H9 (cell line): ENCODE data around the gene SNX12. TPM values are rescaled to one million over a fixed set of nuclear protein-coding genes. Genes with fewer than 3 reads are reported as not detected.

Experiments
- DNase-seq: peaks from one replicate; pipeline ENCODE4 v3.0.0-alpha.2; 2017
- H2AFZ ChIP-seq: one replicate; pipeline ENCODE4 v1.6.1; 2013; ENCODE audit warnings: mild to moderate bottlenecking, low read length, control low read depth, moderate library complexity
- H2AK5ac ChIP-seq: 2 replicates; pipeline ENCODE4 v1.6.1; 2013; ENCODE audit warnings: low read length, control low read depth, mixed read lengths; ENCODE audit not compliant: insufficient read length
- H2BK120ac ChIP-seq: one replicate; pipeline ENCODE4 v1.6.1; 2013; ENCODE audit warnings: low read depth, mild to moderate bottlenecking, low read length, control low read depth, inconsistent platforms; ENCODE audit not compliant: poor library complexity, severe bottlenecking
- H2BK12ac ChIP-seq: 2 replicates; pipeline ENCODE4 v1.6.1; 2013; ENCODE audit warnings: low read length, control low read depth, mixed read lengths, low read depth; ENCODE audit not compliant: insufficient read length
- H2BK15ac ChIP-seq: 2 replicates; pipeline ENCODE4 v1.6.1; 2013; ENCODE audit warnings: low read depth, low read length, control low read depth
- H2BK20ac ChIP-seq: one replicate; pipeline ENCODE4 v1.6.1; 2013; ENCODE audit warnings: low read depth, mild to moderate bottlenecking, low read length, control low read depth, inconsistent platforms; ENCODE audit not compliant: poor library complexity, severe bottlenecking
- H2BK5ac ChIP-seq: 2 replicates; pipeline ENCODE4 v1.6.1; 2013; ENCODE audit warnings: low read length, control low read depth, mixed read lengths; ENCODE audit not compliant: insufficient read length
- H3K14ac ChIP-seq: 2 replicates; pipeline ENCODE4 v1.6.1; 2013; ENCODE audit warnings: low read length, control low read depth; ENCODE audit not compliant: insufficient read depth
- H3K18ac ChIP-seq: 2 replicates; pipeline ENCODE4 v1.6.1; 2013; ENCODE audit warnings: low read depth, mild to moderate bottlenecking, mixed read lengths, low read length, control low read depth; ENCODE audit not compliant: insufficient read length
- H3K23ac ChIP-seq: 2 replicates; pipeline ENCODE4 v1.6.1; 2013; ENCODE audit warnings: low read length, control low read depth, mixed read lengths, low read depth; ENCODE audit not compliant: insufficient read length
- H3K23me2 ChIP-seq: 2 replicates; pipeline ENCODE4 v1.6.1; 2013; ENCODE audit warnings: low read depth, mild to moderate bottlenecking, mixed read lengths, low read length, control low read depth; ENCODE audit not compliant: insufficient read length, poor library complexity, severe bottlenecking
- H3K27ac ChIP-seq: 2 replicates; pipeline ENCODE4 v1.5.1; 2013; ENCODE audit warnings: low read length, control low read depth, mixed read lengths, low read depth; ENCODE audit not compliant: insufficient read length
- H3K27me3 ChIP-seq: 2 replicates; pipeline ENCODE4 v1.6.1; 2013; ENCODE audit warnings: low read length, control low read depth, inconsistent platforms; ENCODE audit not compliant: insufficient read depth
- H3K4ac ChIP-seq: 2 replicates; pipeline ENCODE4 v1.6.1; 2013; ENCODE audit warnings: low read depth, mild to moderate bottlenecking, control low read depth, inconsistent platforms, low read length, moderate library complexity
- H3K4me1 ChIP-seq: 2 replicates; pipeline ENCODE4 v1.6.1; 2013; ENCODE audit warnings: low read length, control low read depth, inconsistent platforms; ENCODE audit not compliant: insufficient read depth
- H3K4me2 ChIP-seq: 2 replicates; pipeline ENCODE4 v1.6.1; 2013; ENCODE audit warnings: low read length, control low read depth, mixed read lengths; ENCODE audit not compliant: insufficient read length, insufficient read depth
- H3K56ac ChIP-seq: 2 replicates; pipeline ENCODE4 v1.6.1; 2013; ENCODE audit warnings: low read depth, mild to moderate bottlenecking, mixed read lengths, low read length, control low read depth; ENCODE audit not compliant: insufficient read length
- H3K79me1 ChIP-seq: 2 replicates; pipeline ENCODE4 v1.6.1; 2013; ENCODE audit warnings: low read depth, mild to moderate bottlenecking, moderate library complexity, low read length, control low read depth, inconsistent platforms; ENCODE audit not compliant: insufficient read depth, poor library complexity, severe bottlenecking
- H3K79me2 ChIP-seq: 2 replicates; pipeline ENCODE4 v1.6.1; 2013; ENCODE audit warnings: low read length, control low read depth, inconsistent platforms; ENCODE audit not compliant: insufficient read depth
- H3K9ac ChIP-seq: 2 replicates; pipeline ENCODE4 v1.6.1; 2013; ENCODE audit warnings: low read length, control low read depth, mixed read lengths; ENCODE audit not compliant: insufficient read length; ENCODE audit errors: extremely low read depth
- H3K9me3 ChIP-seq: one replicate; pipeline ENCODE4 v1.6.1; 2013; ENCODE audit warnings: low read depth, low read length, inconsistent platforms; ENCODE audit not compliant: control insufficient read depth
- H3T11ph ChIP-seq: one replicate; pipeline ENCODE4 v1.6.1; 2013; ENCODE audit warnings: mild to moderate bottlenecking, low read length, control low read depth, inconsistent platforms
- H4K20me1 ChIP-seq: one replicate; pipeline ENCODE4 v1.6.1; 2013; ENCODE audit not compliant: control insufficient read depth, insufficient read length, insufficient read depth
- H4K5ac ChIP-seq: 2 replicates; pipeline ENCODE4 v1.6.1; 2013; ENCODE audit warnings: low read depth, mild to moderate bottlenecking, mixed read lengths, low read length, control low read depth; ENCODE audit not compliant: insufficient read length
- H4K8ac ChIP-seq: replicated peaks from 2 replicates; pipeline ENCODE4 v1.6.1; 2013; ENCODE audit warnings: low read length, control low read depth, mixed read lengths, low read depth; ENCODE audit not compliant: insufficient read length
- H4K91ac ChIP-seq: 2 replicates; pipeline ENCODE4 v1.6.1; 2013; ENCODE audit warnings: low read depth, mild to moderate bottlenecking, moderate library complexity, mixed read lengths, low read length, control low read depth; ENCODE audit not compliant: insufficient read length
- H3K27ac Mint-ChIP-seq, 3 experiments: 2 replicates in 2 of 3; 3 replicates in 1 of 3; pipeline ENCODE4 v1.8.0; 2020 to 2021; ENCODE audit warnings: mixed read lengths in 3 of 3, mild to moderate bottlenecking in 1 of 3, moderate library complexity in 1 of 3
- H3K27me3 Mint-ChIP-seq: 2 replicates; pipeline ENCODE4 v1.8.0; 2021; ENCODE audit warnings: low read depth, mild to moderate bottlenecking, moderate library complexity, mixed read lengths
- H3K36me3 Mint-ChIP-seq, 3 experiments: 2 replicates in 2 of 3; 3 replicates in 1 of 3; pipeline ENCODE4 v1.8.0; 2020 to 2021; ENCODE audit warnings: low read depth in 3 of 3, mixed read lengths in 3 of 3; ENCODE audit not compliant: insufficient read depth in 1 of 3
- H3K4me1 Mint-ChIP-seq, 2 experiments: 2 replicates each; pipeline ENCODE4 v1.8.0; 2020; ENCODE audit warnings: mixed read lengths in 2 of 2
- H3K4me3 Mint-ChIP-seq, 2 experiments: 2 replicates in 1 of 2; 3 replicates in 1 of 2; pipeline ENCODE4 v1.8.0; 2020 to 2021; ENCODE audit warnings: mild to moderate bottlenecking in 2 of 2, mixed read lengths in 2 of 2, moderate library complexity in 1 of 2
- H3K9me3 Mint-ChIP-seq, 2 experiments: 2 replicates in 1 of 2; 3 replicates in 1 of 2; pipeline ENCODE4 v1.8.0; 2020; ENCODE audit warnings: mild to moderate bottlenecking in 2 of 2, mixed read lengths in 2 of 2, moderate library complexity in 1 of 2
- WGBS: extraction: QIAGEN DNeasy Blood & Tissue Kit; methylation state at CpG from one replicate; pipeline ENCODE4 v1.1.7; 2013; ENCODE audit warnings: missing lambda C conversion rate, low lambda C conversion rate, mixed read lengths; ENCODE audit not compliant: insufficient read length; ENCODE audit errors: extremely low coverage; 5-methylcytosine and 5-hydroxymethylcytosine counted together
- total RNA-seq: library from RNA; stranded (reverse); gene quantifications from 2 replicates; pipeline ENCODE4 v1.2.1, GENCODE V29; 2021
- TF ChIP-seq, protein P1 (sequence below): fragments of 200-600 bp; sonication (generic); conservative IDR thresholded peaks from 3 replicates; pipeline ENCODE4 v1.8.0; 2021; ENCODE audit warnings: antibody characterized with exemption, mild to moderate bottlenecking

Gene SNX12
- total RNA-seq, 1 experiment from 2014 or later = 69.1 TPM

DNA sequence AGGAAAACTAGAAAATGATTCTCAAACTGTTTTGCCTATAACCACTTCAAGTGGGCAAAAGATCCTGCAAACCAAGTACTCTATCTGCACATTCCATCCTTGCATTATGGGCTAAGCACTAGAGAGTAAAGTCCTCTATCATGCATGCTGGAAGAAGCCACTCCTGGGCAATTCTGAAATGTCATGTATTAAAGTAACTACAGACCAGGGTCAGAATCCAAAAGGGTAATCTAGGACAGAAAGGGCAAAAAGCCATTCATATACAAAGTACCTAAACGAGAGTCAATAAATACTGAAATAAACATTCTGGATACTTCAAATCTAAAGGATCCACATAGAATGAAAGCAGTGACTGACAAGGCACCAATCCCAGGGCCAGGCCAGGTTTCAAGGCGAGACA lies 1.0 kb downstream of the SNX12 start:
- H3K4ac ChIP-seq = no peak overlapping the region
- H3T11ph ChIP-seq = no peak overlapping the region
- no CpG with 5 or more reads among the region's 2 CpGs for WGBS
- peak overlapping the region; percentile 87 to 99 for H3K4me3 Mint-ChIP-seq
- peaks cover 4% of the 10 kb centered on the region; the same call in 1 of the 2 replicates for H3K79me2 ChIP-seq
- H3K9me3 Mint-ChIP-seq = peaks cover 44 to 57% of the 10 kb centered on the region in 2 experiments
- no peaks in the 10 kb centered on the region for H4K20me1 ChIP-seq
- no peaks in the 10 kb centered on the region for H3K27me3 Mint-ChIP-seq
- peaks cover 6 to 8% of the 10 kb centered on the region in 2 experiments; a peak in 1 of 4 replicates for H3K4me1 Mint-ChIP-seq
- no peak overlapping the region for H3K23ac ChIP-seq
- H3K9me3 ChIP-seq = peaks cover 12% of the 10 kb centered on the region
- H3K9ac ChIP-seq = peak overlapping the region; percentile 74
- no peak overlapping the region for H2AFZ ChIP-seq
- H4K91ac ChIP-seq = no peak overlapping the region
- H2BK12ac ChIP-seq = no peak overlapping the region
- H2AK5ac ChIP-seq = no peak overlapping the region
- TF ChIP-seq, protein P1, sequence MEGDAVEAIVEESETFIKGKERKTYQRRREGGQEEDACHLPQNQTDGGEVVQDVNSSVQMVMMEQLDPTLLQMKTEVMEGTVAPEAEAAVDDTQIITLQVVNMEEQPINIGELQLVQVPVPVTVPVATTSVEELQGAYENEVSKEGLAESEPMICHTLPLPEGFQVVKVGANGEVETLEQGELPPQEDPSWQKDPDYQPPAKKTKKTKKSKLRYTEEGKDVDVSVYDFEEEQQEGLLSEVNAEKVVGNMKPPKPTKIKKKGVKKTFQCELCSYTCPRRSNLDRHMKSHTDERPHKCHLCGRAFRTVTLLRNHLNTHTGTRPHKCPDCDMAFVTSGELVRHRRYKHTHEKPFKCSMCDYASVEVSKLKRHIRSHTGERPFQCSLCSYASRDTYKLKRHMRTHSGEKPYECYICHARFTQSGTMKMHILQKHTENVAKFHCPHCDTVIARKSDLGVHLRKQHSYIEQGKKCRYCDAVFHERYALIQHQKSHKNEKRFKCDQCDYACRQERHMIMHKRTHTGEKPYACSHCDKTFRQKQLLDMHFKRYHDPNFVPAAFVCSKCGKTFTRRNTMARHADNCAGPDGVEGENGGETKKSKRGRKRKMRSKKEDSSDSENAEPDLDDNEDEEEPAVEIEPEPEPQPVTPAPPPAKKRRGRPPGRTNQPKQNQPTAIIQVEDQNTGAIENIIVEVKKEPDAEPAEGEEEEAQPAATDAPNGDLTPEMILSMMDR = no peak
- no peak overlapping the region for H2BK120ac ChIP-seq
- H3K14ac ChIP-seq = no peak overlapping the region
- no peak overlapping the region for H3K56ac ChIP-seq
- H4K8ac ChIP-seq = no peak overlapping the region
- H2BK5ac ChIP-seq = no peak overlapping the region
- H4K5ac ChIP-seq = no peak overlapping the region
- H3K27ac Mint-ChIP-seq = no peak overlapping the region; a peak in 1 of 7 replicates
- H3K4me1 ChIP-seq = no peaks in the 10 kb centered on the region
- no peak overlapping the region for H3K27ac ChIP-seq
- H3K23me2 ChIP-seq = no peaks in the 10 kb centered on the region
- H3K27me3 ChIP-seq = no peaks in the 10 kb centered on the region
- H3K18ac ChIP-seq = no peak overlapping the region
- no peak overlapping the region for H2BK20ac ChIP-seq
- no peaks in the 10 kb centered on the region for H3K79me1 ChIP-seq
- H3K4me2 ChIP-seq = peak overlapping the region; percentile 82
- no peak overlapping the region for H2BK15ac ChIP-seq
- H3K36me3 Mint-ChIP-seq = peaks cover 7 to 17% (median 11%) of the 10 kb centered on the region in 3 experiments; a peak in 6 of 7 replicates
- DNase-seq = no peak
